Stimulated activated CD4-positive, alpha-beta T cell treated with anti-CD3 and anti-CD28 coated beads, TNF-alpha, amount 100 ng/mL, for 24 hours (primary cell): ENCODE measurements around the gene POGK.

ENCODE experiments used
- DNase-seq, 3 experiments: peaks; one replicate each; pipeline ENCODE4 v3.0.0-alpha.2; 2020; ENCODE audit warnings: low read depth in 3 of 3

The POGK gene

DNA sequence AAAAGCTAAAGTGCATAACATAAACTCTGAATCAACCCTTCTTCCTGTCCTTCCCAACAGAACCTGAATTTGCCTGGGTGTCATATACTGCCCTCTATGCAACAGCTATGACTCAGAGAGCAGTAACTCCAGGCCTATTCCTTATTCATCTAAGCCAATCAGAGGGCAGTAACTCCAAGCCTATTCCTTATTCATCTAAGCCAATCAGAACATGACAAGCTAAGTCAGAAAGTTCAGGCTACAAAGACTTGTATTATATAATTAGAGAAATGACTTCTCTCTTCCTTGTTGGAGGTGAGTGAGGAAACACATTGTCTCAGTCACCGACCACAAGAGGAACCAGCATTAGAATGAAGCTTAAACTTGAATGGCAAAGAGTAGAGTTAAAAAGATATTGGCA, 63.0 kb downstream of the POGK start:
- DNase-seq: no peak

DNA sequence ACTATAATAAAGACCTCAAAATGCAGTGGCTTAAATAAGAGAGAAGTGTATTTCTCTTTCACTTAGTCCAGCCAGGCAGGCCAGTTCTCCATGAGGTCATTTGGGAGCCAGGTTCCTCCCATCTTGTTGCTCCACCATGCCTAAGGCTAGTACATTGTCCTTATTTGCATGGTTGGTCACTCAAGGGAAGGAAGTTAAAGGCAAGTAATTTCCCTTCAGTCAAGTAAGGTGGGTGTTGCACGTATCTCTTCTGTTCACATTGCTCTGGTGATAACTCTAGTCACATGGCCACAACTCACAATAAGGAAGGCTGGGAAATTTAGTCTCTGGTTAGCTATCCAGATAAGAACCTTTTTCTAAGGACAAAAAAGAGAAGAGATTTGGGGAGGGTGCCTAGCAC, 64.0 kb downstream of the POGK start:
- no peak for DNase-seq

DNA sequence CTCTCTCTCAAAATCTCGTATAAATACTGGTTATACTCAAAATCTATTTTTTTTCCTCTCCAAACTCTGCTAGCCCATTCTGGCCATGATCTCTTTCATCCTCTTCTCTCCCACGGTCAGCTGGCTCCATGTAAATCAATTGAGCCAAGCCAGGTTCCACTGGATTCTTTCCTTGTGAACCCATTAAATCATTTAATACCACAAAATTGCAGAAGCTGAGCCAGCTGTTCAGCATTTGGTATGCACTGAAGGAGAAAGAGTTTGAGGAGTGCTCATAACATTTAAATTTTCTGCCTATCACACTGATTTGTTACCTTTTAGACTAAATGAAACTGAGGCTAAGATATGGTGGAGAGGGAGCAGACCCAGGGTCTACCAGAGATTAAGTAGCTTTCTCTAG, 65.9 kb downstream of the POGK start:
- DNase-seq: no peak

DNA sequence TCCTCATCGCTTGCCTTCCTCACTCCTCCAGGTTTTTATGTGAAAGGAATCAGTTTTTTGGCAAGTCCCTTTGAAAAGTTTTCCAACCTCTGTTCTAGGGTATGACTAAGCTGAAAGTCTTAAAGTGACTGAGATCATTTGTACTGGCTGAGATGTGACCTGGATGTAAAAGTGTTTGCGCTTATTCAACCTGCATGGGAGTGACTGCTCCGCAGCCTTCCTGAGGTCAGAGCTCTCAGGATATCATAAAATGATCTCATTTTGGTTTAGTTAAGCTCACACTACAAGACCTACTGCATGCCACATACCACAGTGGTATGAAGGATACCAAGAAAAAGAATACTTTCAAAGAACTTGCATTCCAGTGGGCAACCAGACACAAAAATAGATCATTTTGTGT, 66.6 kb downstream of the POGK start:
- DNase-seq: no peak
